Prostate gland (tissue), 2 donors: ENCODE measurements around the gene ADARB1. TPM values are rescaled to one million over a fixed set of nuclear protein-coding genes. Genes with fewer than 3 reads are reported as not detected.
"Not testable (repeated sequence)": the region's sequence is repeated elsewhere in the genome, so short reads cannot be mapped to it uniquely, and the experiment has no call there.

ENCODE experiments used
- DNase-seq: peaks from one replicate; pipeline ENCODE4 v3.0.0-alpha.2; 2019; ENCODE audit warnings: low spot score
- H3K27ac ChIP-seq, 2 donors: fragments of 200-600 bp; sonication (generic); 2 replicates each; pipeline ENCODE4 v1.5.1; 2017 to 2019
- H3K27me3 ChIP-seq: fragments of 200-600 bp; sonication (generic); replicated peaks from 2 replicates; pipeline ENCODE4 v1.5.1; 2019; ENCODE audit not compliant: insufficient read depth
- H3K36me3 ChIP-seq, 2 donors: fragments of 200-600 bp; sonication (generic); 1 replicate in 1 of 2; 2 replicates in 1 of 2; pipeline versions ENCODE4 v1.5.1 to v1.8.1; 2017 to 2019
- H3K4me1 ChIP-seq: fragments of 200-600 bp; sonication (generic); replicated peaks from 2 replicates; pipeline ENCODE4 v1.5.1; 2019
- H3K4me3 ChIP-seq, 2 donors: fragments of 200-600 bp; sonication (generic); 2 replicates each; pipeline ENCODE4 v1.5.1; 2017 to 2019
- H3K9me3 ChIP-seq: fragments of 200-600 bp; sonication (generic); 2 replicates; pipeline ENCODE4 v1.5.1; 2017
- POLR2A ChIP-seq: fragments of 450-650 bp; IDR thresholded peaks from one replicate; pipeline ENCODE4 v1.6.1; 2016; ENCODE audit warnings: antibody characterized with exemption, mild to moderate bottlenecking
- POLR2AphosphoS5 ChIP-seq: sonication (generic); formaldehyde crosslinking; IDR thresholded peaks from one replicate; pipeline ENCODE4 v1.6.1; 2017; ENCODE audit warnings: antibody characterized with exemption
- WGBS: methylation state at CpG from one replicate; pipeline ENCODE4 v1.1.5; 2018; 5-methylcytosine and 5-hydroxymethylcytosine counted together
- intact Hi-C: fragments of 100-400 bp; cut with DNase I; formaldehyde crosslinking; loops from one replicate; pipeline ENCODE4 v1.14.2; 2022
- total RNA-seq, 2 donors: library from RNA; depleted of rRNA; stranded (reverse); fragments of >200 nt; gene quantifications; one replicate each; pipeline ENCODE4 v1.1.0, GENCODE V29; 2016
- TF ChIP-seq, protein P1 (sequence below), 4 experiments: fragments of 200-600 bp in 2 of 4; fragments of 450-650 bp in 2 of 4; sonication (generic) in 2 of 4; IDR thresholded peaks; 1 replicate in 3 of 4; 2 replicates in 1 of 4; pipeline ENCODE4 v1.5.1; 2016 to 2019; ENCODE audit warnings: antibody characterized with exemption in 4 of 4, mild to moderate bottlenecking in 2 of 4, moderate library complexity in 2 of 4

ADARB1 gene, protein sequence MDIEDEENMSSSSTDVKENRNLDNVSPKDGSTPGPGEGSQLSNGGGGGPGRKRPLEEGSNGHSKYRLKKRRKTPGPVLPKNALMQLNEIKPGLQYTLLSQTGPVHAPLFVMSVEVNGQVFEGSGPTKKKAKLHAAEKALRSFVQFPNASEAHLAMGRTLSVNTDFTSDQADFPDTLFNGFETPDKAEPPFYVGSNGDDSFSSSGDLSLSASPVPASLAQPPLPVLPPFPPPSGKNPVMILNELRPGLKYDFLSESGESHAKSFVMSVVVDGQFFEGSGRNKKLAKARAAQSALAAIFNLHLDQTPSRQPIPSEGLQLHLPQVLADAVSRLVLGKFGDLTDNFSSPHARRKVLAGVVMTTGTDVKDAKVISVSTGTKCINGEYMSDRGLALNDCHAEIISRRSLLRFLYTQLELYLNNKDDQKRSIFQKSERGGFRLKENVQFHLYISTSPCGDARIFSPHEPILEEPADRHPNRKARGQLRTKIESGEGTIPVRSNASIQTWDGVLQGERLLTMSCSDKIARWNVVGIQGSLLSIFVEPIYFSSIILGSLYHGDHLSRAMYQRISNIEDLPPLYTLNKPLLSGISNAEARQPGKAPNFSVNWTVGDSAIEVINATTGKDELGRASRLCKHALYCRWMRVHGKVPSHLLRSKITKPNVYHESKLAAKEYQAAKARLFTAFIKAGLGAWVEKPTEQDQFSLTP
- 10 to 100 TPM; 21.0 to 30.9 TPM for total RNA-seq

DNA sequence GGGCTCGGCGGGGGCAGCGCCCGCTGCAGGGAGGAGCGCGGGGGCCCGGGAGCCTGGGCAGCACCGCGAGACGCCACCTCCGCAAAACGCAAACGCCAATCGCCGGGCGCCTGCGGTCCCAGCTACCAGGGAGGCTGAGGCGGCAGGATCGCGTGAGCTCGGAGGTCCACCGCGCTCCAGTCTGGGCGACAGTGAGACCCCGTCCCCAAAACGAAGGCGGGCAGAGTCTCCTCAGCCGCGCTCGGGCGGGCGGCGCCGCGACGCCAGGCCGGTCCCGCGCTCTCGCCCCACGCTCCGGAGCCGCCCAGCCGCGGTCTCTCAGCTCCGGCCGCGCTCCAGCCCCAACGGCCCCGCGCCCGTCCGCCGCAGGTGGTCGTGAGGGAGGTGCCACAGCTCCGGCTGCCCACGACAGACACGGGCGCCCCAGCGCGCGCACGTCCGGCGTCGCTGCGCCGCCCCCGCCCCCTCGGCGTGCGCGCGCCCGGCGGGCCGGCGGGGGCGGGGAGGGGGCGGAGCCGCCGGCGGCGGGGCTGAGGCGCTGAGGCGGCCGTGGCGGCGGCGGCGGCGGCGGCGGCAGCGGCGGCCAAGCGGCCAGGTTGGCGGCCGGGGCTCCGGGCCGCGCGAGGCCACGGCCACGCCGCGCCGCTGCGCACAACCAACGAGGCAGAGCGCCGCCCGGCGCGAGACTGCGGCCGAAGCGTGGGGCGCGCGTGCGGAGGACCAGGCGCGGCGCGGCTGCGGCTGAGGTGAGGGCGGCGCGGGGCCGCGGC is at the start of gene ADARB1:
TSS of gene ADARB1 (plus strand) at position 533 of the 770 bp plus-strand sequence. CDS start 97,077 bp downstream, outside the sequence.
- intact Hi-C loops = loop anchor here (5.0 kb wide), 1 partner anchor 38 kb away; no protein-coding TSS in a partner anchor
- peak; percentile 44 for DNase-seq
- H3K4me1 ChIP-seq = no peaks in the 10 kb centered on the region
- peak within 1 kb of the TSS; percentile 88 to 99 for H3K4me3 ChIP-seq
- H3K27me3 ChIP-seq = no peaks in the 10 kb centered on the region
- no peaks in the 10 kb centered on the region for H3K9me3 ChIP-seq
- no peaks in the 10 kb centered on the region for H3K36me3 ChIP-seq
- WGBS = 1% methylated on average over 75 of the region's 132 CpGs
- H3K27ac ChIP-seq = peak within 1 kb of the TSS; percentile 89 to 96
- TF ChIP-seq POLR2AphosphoS5 (no peak), POLR2A (peak; percentile 27)

DNA sequence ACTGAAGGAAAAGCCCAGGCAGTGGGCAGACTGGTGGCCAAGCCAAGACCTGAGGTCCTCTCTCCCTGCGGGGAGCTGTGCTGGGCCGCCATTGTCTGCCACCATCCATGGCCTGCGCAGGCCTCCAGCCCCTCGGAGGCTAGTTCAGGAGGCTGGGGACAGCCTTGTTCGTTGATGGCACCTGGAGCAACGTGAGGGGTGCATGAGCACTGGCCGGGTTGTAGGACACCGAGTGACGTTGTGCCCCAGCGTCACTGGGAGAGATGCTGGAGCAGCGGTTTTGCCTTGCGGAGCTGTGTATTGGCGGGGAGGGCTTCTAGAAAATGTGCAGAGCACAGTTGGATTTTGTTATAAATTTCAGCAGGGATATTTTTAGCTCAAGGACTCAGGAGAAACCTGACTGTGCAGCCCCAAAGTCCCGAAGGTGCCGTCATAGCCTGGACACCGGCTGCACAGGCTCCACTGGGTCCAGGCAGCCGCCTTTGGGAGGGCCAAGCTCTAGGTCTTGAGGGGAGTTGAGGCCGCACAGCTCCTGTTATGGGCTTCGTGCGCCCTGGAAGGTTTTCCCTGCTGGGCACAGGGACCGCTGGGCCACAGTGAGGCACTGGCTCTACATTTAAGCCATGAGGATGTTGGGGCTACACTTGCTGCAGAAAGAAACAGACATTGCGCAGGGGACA is 48.2 kb upstream of the ADARB1 start:
- no peaks in the 10 kb centered on the region for H3K27me3 ChIP-seq
- no peak overlapping the region for H3K27ac ChIP-seq
- no peaks in the 10 kb centered on the region for H3K36me3 ChIP-seq
- TF ChIP-seq, protein P1, sequence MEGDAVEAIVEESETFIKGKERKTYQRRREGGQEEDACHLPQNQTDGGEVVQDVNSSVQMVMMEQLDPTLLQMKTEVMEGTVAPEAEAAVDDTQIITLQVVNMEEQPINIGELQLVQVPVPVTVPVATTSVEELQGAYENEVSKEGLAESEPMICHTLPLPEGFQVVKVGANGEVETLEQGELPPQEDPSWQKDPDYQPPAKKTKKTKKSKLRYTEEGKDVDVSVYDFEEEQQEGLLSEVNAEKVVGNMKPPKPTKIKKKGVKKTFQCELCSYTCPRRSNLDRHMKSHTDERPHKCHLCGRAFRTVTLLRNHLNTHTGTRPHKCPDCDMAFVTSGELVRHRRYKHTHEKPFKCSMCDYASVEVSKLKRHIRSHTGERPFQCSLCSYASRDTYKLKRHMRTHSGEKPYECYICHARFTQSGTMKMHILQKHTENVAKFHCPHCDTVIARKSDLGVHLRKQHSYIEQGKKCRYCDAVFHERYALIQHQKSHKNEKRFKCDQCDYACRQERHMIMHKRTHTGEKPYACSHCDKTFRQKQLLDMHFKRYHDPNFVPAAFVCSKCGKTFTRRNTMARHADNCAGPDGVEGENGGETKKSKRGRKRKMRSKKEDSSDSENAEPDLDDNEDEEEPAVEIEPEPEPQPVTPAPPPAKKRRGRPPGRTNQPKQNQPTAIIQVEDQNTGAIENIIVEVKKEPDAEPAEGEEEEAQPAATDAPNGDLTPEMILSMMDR (IDR thresholded peaks at IDR 0.05) = no peak
- no peak for TF ChIP-seq POLR2AphosphoS5
- no peak for TF ChIP-seq POLR2A
- H3K9me3 ChIP-seq = no peaks in the 10 kb centered on the region
- 93% methylated on average over 22 of the region's 22 CpGs for WGBS
- DNase-seq = no peak
- no peak overlapping the region for H3K4me3 ChIP-seq
- H3K4me1 ChIP-seq = no peaks in the 10 kb centered on the region
- intact Hi-C loops = no loop called here

DNA sequence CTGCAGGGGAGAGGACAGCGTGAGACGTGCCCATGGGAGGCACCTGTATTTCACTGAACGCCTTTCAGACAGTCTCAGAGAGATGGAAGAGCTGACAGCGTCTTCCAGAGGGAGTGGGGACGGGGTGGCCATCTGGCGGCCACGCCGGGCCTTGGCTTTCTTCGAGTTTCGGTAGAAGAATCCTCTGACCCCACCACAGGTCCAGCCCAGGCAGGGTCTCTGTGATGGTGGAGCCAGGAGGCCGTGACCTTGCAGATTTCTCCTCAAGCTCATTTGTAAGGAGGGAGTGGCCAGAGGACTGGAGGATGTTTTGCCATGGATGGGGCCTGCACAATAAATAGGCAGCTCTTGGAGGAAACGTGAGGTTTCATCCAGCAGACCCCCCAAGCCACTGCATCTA is 47.6 kb upstream of the ADARB1 start:
- Histone ChIP-seq H3K36me3 (no peaks in the 10 kb centered on the region), H3K4me3 (no peak overlapping the region), H3K4me1 (no peaks in the 10 kb centered on the region), H3K27me3 (no peaks in the 10 kb centered on the region), H3K27ac (no peak overlapping the region), H3K9me3 (no peaks in the 10 kb centered on the region)
- intact Hi-C loops = no loop called here
- TF ChIP-seq POLR2A (no peak), POLR2AphosphoS5 (no peak)
- TF ChIP-seq, protein P1 (IDR thresholded peaks at IDR 0.05) = no peak
- no peak for DNase-seq
- 97% methylated on average over 12 of the region's 12 CpGs for WGBS

DNA sequence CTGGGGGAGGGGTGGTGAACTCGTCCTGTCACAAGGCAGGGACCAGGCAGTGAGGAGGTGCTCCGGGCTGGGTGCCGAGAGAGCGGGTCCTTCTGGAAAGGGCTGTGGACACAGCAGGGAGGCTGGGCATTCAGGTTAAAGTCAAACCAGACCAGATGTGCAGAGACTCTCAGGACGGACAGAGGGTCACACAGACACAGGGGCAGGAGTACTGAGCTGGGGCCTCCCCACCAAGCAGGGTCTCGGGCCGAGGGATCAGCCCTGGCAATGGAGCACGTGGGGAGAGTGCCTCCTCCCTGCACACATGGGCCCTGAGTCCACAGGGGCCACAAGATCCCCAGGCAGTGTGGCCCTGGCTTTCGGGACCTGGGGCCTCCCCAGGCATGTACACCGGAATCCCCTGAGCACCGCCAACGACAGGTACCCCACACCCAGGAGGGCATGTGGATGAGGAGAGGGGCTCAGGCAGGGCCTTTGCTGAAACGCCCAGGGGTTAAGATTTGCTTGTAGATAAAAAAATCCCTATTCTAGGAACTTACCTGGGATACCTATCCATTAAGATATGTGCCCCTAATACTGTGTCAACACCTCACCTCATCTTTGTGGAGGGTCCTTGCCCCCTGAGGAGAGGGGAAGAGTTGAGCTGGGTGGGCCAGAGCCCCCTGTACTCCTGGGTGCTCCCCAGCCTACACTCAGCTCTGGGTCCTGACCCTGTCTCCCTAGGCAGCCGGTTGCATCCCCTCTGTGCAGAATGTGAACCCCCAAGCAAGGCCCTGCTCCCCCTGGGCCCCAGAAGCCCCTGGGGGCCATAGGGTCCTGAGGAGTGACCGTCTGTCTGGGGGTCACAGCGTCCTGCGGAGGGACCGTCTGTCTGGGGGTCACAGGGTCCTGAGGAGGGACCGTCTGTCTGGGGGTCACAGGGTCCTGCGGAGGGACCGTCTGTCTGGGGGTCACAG is 46.9 kb upstream of the ADARB1 start:
- intact Hi-C loops = no loop called here
- WGBS = 92% methylated on average over 18 of the region's 21 CpGs
- no peaks in the 10 kb centered on the region for H3K36me3 ChIP-seq
- H3K27ac ChIP-seq = no peak overlapping the region
- TF ChIP-seq POLR2AphosphoS5 = no peak
- no peak for TF ChIP-seq POLR2A
- TF ChIP-seq, protein P1 (IDR thresholded peaks at IDR 0.05) = no peak
- no peaks in the 10 kb centered on the region for H3K9me3 ChIP-seq
- H3K4me1 ChIP-seq = no peaks in the 10 kb centered on the region
- DNase-seq = no peak
- no peaks in the 10 kb centered on the region for H3K27me3 ChIP-seq
- no peak overlapping the region for H3K4me3 ChIP-seq

DNA sequence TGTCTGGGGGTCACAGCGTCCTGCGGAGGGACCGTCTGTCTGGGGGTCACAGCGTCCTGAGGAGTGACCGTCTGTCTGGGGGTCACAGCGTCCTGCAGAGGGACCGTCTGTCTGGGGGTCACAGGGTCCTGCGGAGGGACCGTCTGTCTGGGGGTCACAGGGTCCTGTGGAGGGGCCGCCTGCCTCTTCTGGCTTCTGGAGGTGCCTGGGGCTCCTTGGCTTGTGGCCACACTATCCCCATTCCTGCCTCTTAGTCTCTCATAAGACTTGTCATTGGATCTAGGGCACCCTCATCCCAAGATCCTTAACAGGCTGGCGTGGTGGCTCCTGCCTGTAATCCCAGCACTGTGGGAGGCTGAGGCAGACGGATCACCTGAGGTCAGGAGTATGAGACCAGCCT is 45.7 kb upstream of the ADARB1 start:
- H3K36me3 ChIP-seq, DNase-seq, H3K9me3 ChIP-seq, H3K4me3 ChIP-seq, intact Hi-C loops, H3K27me3 ChIP-seq, H3K27ac ChIP-seq, H3K4me1 ChIP-seq: not testable (repeated sequence)
- WGBS = 95% methylated on average over 12 of the region's 12 CpGs
